ENCODE results near the gene PIP4K2A. TPM values are rescaled to one million over a fixed set of nuclear protein-coding genes. Genes with fewer than 3 reads are reported as not detected.
"Not testable (repeated sequence)": the region's sequence is repeated elsewhere in the genome, so short reads cannot be mapped to it uniquely, and the experiment has no call there.

PIP4K2A gene
- total RNA-seq, 1 experiment from 2014 or later, result 40.5 TPM

DNA sequence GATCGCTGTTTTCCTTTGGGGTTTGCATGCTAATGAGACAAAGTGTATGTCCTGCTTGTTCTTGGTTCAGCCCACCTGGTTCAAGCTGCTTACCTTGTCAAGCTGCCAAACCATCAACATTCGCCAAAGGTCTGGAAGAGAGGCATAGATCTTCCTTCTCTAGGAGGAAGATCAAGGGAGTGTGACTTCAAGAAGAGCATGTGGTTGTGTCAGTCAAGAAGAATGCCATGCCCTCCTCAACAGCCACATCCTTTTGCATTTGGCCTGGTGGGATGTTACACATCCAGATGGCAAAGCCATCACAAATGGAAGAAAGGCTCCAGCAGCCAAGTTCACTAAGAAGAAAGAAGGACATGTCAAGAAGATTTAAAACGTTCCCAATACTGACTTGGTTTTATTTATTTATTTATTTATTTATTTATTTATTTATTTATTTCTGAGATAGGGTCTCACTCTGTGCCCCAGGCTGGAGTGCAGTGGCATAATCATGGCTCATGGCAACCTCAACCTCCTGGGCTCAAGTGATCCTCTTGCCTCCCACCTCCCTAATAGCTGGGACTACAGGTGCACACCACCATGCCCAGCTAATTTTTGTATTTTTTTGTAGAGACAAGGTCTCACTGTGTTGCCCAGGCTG, 5.1 kb upstream of the PIP4K2A start:
- peak; percentile 23 for DNase-seq (ENCODE audit: low read depth)

DNA sequence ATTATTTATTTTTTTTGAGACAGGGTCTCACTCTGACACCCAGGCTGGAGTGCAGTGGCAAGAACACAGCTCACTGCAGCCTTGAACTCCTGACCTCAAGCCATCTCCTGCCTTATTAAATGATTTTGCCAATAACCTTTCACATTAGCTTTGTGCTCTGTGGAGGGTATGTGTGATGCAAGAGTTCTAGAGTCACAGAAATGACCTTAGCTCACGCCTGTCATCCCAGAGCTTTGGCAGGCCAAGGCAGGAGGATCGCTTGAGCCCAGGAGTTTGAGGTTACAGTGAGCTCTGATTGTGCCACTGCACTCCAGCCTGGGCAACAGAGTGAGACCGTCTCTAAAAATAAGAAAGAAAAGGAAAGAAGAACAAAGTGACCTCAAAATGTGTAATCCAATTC, 4.3 kb upstream of the PIP4K2A start:
- not testable (repeated sequence) for DNase-seq (ENCODE audit: low read depth)

DNA sequence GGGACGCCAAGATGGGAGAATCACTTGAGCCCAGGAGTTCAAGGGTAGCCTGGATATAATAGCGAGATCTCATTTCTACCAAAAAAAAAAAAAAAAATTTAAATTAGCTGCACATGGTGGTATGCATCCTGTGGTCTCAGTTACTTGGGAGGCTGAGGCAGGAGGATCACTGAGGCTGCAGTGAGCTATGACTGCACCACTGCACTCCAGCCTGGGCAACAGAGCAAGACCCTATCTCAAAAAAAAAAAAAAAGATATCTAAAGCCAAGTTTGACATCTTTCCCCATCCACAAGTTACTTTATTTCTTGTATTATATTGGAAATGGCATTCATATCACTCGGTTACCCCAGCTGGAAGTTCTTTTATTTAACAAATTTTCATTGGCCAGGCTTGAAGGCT, 3.4 kb upstream of the PIP4K2A start:
- DNase-seq (ENCODE audit: low read depth), result no peak

DNA sequence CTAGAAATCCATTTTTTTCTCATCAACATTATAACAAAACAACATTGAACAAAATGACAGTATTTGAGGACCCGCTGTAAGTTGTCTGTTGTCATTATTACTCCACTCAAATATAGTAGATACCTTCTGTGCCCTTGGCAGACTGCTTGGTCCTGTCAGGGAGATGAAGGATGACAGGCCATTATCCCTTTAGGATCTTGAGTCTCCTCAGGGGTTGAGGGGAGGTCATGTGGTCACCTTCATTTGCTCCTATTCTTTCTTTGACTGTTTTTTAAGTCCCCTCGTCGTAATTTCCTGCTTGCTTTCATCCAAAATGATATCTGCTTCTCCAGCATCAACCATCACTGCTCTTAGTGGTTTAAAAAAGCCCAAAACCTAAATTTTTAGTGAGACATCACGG, 2.6 kb upstream of the PIP4K2A start:
- DNase-seq (ENCODE audit: low read depth), result no peak

DNA sequence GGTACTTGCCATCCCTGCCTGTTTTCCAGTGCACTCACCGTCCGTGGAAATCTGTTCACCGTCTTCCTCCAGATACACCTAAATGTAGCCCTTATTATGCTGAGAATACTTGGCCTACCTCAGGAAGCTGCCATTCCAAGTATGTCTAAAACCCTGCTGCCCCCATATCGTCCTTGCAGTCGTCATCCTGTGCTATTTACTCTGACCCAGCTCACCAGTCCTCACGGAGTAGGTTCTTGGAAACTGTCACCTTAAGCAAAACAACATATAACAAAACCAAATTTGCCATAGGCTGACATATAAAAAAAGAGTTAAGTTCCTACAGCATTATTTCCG, 880 bp upstream of the PIP4K2A start:
- DNase-seq (ENCODE audit: low read depth), result no peak

DNA sequence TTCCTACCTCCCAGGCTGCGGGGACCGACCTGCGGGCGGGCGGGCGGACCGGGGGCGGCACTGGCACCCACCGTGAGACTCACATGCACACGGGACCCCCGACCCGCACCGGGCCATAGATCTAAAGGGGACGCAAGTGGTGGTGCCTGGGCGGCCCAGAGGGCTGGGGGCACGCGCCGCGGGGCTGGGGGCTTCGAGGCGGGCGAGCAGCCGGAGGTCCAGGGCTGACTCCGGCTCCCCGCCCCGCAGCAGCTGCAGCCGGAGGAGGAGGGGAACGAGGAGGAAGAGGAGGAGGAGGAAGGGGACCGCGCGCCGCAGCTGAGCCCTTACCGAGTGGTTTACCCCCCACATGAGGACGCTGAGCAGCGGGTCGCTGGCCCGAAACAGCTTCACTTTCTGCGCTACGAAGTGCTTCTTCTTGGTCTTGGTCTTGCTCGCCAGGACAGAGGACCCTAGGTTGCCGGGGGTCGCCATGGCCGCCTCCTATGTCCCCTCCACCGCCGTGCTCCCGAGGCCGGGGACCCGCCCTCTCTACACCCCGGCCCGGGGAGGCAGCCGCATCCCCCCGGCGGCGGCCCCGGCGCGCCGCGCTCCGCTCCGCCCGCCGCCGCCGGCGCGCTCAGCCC, 412 bp downstream of the PIP4K2A start:
- DNase-seq (ENCODE audit: low read depth), result peak; percentile 34

DNA sequence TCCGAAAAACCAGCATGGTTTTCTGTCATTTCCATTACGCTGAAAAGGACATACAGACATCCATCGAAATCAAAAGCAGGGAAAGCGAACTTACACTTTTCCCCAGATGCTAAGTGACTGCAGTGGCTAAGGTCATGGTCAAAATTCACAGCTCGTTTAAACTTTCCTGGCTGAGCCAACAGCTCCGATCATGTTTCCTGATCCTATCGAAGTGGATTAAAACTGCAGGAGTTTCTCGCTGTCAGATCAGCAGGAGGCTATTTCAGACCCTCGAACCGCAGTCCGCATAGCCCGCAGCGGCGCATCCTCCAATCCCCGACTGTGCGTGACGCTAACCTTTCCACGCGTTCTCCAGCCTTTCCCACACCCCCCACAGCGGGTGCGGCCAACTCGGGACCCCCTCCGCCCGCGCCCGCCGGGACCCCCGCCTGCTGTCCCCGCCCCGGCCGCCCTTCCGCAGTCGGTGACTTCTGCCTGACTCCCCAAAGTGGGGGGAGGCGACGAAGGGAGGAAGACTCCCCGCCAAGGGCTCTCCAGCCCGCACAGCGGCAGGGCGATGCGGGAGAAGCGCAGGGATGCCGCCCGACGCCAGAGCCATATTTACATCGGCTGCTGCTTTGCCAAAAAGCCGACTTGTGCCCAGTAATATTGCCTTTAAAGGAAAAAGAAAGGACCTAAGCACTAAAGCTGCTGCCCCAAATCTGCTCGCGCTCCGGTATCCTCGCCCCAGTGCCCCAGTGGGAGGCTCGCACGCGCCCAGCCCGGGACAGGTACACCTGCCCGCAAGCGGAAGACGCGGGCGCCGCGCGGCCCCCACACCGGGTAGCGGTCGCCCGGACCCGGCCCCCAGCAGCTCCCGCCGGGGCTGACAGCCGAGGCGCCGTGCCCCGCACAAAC, 1.2 kb downstream of the PIP4K2A start:
- DNase-seq (ENCODE audit: low read depth), result peak; percentile 61

GRCh38 chr10:22712211-22712955, 2.0 kb downstream of the PIP4K2A start:
- DNase-seq (ENCODE audit: low read depth), result peak; percentile 20

- peak; percentile 18 for DNase-seq (ENCODE audit: low read depth)
These were observed 3.0 kb downstream of the PIP4K2A start for GRCh38 chr10:22711373-22711772.

- DNase-seq (ENCODE audit: low read depth), result no peak
These were observed 4.1 kb downstream of the PIP4K2A start for GRCh38 chr10:22710139-22710745.

GRCh38 chr10:22708772-22709171, 5.6 kb downstream of the PIP4K2A start:
- no peak for DNase-seq (ENCODE audit: low read depth)

GRCh38 chr10:22705527-22705926, 8.9 kb downstream of the PIP4K2A start:
- no peak for DNase-seq (ENCODE audit: low read depth)

GRCh38 chr10:22704942-22705341, 9.4 kb downstream of the PIP4K2A start:
- DNase-seq (ENCODE audit: low read depth), result no peak

GRCh38 chr10:22704471-22704911, 9.9 kb downstream of the PIP4K2A start:
- DNase-seq (ENCODE audit: low read depth), result no peak

- no peak for DNase-seq (ENCODE audit: low read depth)
These were observed 12.0 kb downstream of the PIP4K2A start for GRCh38 chr10:22702348-22702747.

DNA sequence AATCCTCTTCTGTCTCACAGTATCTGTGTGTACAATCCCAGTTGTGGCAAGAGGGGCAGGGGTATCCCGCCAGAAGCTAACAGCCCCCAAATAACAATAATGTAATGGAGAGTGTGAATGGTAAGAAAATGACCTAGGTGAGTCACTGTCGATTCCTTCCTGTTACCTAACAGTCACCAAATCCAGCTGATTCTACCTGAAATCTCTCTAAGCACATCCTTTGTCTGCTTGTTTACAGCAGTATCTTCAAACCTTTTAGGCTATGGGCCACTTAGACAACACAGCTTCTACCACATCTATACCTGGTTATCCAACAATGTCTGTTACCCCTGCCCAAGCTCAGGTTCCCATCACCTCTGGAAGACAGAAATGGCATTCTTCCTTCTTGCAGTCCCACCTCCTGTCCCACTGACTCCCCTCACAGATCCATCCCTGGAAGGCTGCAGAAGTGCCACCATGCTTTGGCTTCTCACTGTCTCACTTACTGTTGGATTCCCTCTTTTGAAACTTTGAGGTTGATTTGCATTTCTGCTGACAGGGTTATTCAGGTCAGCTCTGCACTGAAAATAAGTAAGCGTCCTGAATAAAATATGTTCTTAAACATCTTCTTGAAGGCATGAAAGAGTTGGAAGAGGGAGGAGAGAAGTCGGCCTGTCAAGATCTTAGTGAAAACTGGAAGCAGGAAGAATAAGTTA, 13.1 kb downstream of the PIP4K2A start:
- DNase-seq (ENCODE audit: low read depth), result no peak

- DNase-seq (ENCODE audit: low read depth), result no peak
These were observed 13.9 kb downstream of the PIP4K2A start for GRCh38 chr10:22700489-22700888.

GRCh38 chr10:22699976-22700375, 14.4 kb downstream of the PIP4K2A start:
- DNase-seq (ENCODE audit: low read depth), result no peak

DNA sequence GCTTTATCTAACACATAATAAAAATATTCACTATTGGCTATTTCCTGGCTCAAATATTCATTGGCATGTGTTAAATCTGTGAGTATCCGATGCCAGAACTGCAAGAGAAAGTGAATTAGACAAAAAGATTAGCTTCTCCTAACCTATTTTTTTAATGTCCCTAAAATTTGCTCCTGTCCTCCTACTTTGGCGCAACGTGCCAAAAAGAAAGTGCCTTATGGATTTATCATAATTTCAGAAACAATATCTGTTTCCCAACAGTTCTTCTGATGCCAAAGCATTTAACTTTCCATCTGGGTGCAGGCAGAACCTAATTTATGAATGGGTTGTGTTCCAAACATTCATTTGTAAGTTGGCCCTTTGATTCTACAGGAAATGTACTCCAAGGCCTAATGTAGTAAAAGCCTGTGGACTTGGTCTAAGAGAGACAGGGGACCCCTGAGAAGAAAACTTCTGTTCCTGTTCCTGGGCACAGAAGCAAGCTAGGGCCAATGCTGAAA, 15.4 kb downstream of the PIP4K2A start:
- no peak for DNase-seq (ENCODE audit: low read depth)

GRCh38 chr10:22697800-22698199, 16.6 kb downstream of the PIP4K2A start:
- DNase-seq (ENCODE audit: low read depth), result no peak

GRCh38 chr10:22697101-22697500, 17.3 kb downstream of the PIP4K2A start:
- no peak for DNase-seq (ENCODE audit: low read depth)
